Hepatocyte (in vitro differentiated cells): ENCODE data around the gene PPME1. TPM values are rescaled to one million over a fixed set of nuclear protein-coding genes. Genes with fewer than 3 reads are reported as not detected.

ENCODE experiments used
- DNase-seq: peaks from one replicate; pipeline ENCODE4 v3.0.0-alpha.2; 2016; ENCODE audit warnings: low spot score
- H2AFZ ChIP-seq: fragments of 200-600 bp; sonication (generic); 2 replicates; pipeline ENCODE4 v1.6.0; 2016; ENCODE audit warnings: antibody characterized with exemption, mild to moderate bottlenecking
- H3K27ac ChIP-seq: fragments of 200-600 bp; sonication (generic); 2 replicates; pipeline ENCODE4 v1.5.1; 2016; ENCODE audit warnings: mild to moderate bottlenecking
- H3K27me3 ChIP-seq: fragments of 200-600 bp; sonication (generic); 2 replicates; pipeline ENCODE4 v1.6.1; 2016
- H3K36me3 ChIP-seq: fragments of 200-600 bp; sonication (generic); replicated peaks from 2 replicates; pipeline ENCODE4 v1.5.1; 2016; ENCODE audit warnings: low read depth; ENCODE audit not compliant: insufficient read depth
- H3K4me1 ChIP-seq: fragments of 200-600 bp; sonication (generic); 2 replicates; pipeline ENCODE4 v1.5.1; 2016; ENCODE audit warnings: mild to moderate bottlenecking, moderate library complexity; ENCODE audit not compliant: insufficient read depth
- H3K4me2 ChIP-seq: fragments of 200-600 bp; sonication (generic); 2 replicates; pipeline ENCODE4 v1.6.0; 2016
- H3K4me3 ChIP-seq: fragments of 200-600 bp; sonication (generic); 2 replicates; pipeline ENCODE4 v1.5.1; 2016; ENCODE audit warnings: mild to moderate bottlenecking
- H3K79me2 ChIP-seq: fragments of 200-600 bp; sonication (generic); 2 replicates; pipeline ENCODE4 v1.6.0; 2017; ENCODE audit warnings: mild to moderate bottlenecking
- H3K9me2 ChIP-seq: fragments of 200-600 bp; sonication (generic); replicated peaks from 2 replicates; pipeline ENCODE4 v1.6.0; 2017; ENCODE audit warnings: mild to moderate bottlenecking; ENCODE audit not compliant: insufficient read depth
- H3K9me3 ChIP-seq: fragments of 200-600 bp; sonication (generic); 2 replicates; pipeline ENCODE4 v1.5.1; 2016; ENCODE audit warnings: low read depth, mild to moderate bottlenecking
- H4K20me1 ChIP-seq: fragments of 200-600 bp; sonication (generic); 2 replicates; pipeline ENCODE4 v1.6.0; 2016; ENCODE audit warnings: mild to moderate bottlenecking; ENCODE audit not compliant: insufficient read depth, poor library complexity, severe bottlenecking
- EZH2 ChIP-seq: fragments of 200-600 bp; sonication (generic); IDR thresholded peaks from 2 replicates; pipeline ENCODE4 v1.6.1; 2016; ENCODE audit warnings: antibody characterized with exemption, mild to moderate bottlenecking, borderline replicate concordance
- EZH2phosphoT487 ChIP-seq: fragments of 200-600 bp; sonication (generic); IDR thresholded peaks from one replicate; pipeline ENCODE4 v1.6.1; 2018; ENCODE audit warnings: antibody characterized with exemption, mild to moderate bottlenecking, low read depth, moderate library complexity; ENCODE audit not compliant: unreplicated experiment, severe bottlenecking
- WGBS: methylation state at CpG from one replicate; pipeline ENCODE4 v1.1.6; 2016; ENCODE audit warnings: low lambda C conversion rate; ENCODE audit errors: missing lambda C conversion rate; 5-methylcytosine and 5-hydroxymethylcytosine counted together
- polyA plus RNA-seq: library from polyadenylated mRNA; unstranded; fragments of >200 nt; fragmentation: Nextera tagmentation; extraction: Ambion mirVana; gene quantifications from 2 replicates; pipeline ENCODE4 v1.2.1, GENCODE V29; 2016
- total RNA-seq: library from RNA; depleted of rRNA; stranded (reverse); fragments of >200 nt; gene quantifications from 2 replicates; pipeline ENCODE4 v1.2.3, GENCODE V29; 2014
- TF ChIP-seq, protein P1 (sequence below): fragments of 200-600 bp; sonication (generic); IDR thresholded peaks from 2 replicates; pipeline ENCODE4 v1.5.1; 2016; ENCODE audit warnings: antibody characterized with exemption, mild to moderate bottlenecking; ENCODE audit not compliant: poor library complexity

Gene PPME1
- total and polyA plus RNA-seq, 2 experiments from 2014 or later: 25.2 to 45.7 TPM

DNA sequence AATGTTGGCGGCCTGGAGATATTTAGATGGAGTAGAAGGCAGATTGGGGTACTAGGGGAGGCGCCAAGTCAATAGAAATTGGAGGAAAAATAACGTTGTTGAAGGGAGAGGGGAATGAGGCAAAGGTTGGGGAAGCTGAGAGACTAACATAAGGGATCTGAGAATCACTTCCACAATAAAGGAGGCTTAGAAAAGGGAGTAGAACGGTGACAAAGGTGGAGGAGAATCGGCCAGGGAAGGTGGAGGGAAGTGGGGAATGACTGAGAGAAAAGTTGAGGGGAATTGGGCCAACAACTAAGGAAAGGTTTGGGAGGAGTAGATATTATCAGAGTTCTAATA lies 510 bp downstream of the PPME1 start:
- 6% methylated on average over 5 of the region's 5 CpGs for WGBS
- no peaks in the 10 kb centered on the region for H3K27me3 ChIP-seq
- peaks cover 69% of the 10 kb centered on the region for H3K79me2 ChIP-seq
- no peak for TF ChIP-seq EZH2phosphoT487
- TF ChIP-seq, protein P1, sequence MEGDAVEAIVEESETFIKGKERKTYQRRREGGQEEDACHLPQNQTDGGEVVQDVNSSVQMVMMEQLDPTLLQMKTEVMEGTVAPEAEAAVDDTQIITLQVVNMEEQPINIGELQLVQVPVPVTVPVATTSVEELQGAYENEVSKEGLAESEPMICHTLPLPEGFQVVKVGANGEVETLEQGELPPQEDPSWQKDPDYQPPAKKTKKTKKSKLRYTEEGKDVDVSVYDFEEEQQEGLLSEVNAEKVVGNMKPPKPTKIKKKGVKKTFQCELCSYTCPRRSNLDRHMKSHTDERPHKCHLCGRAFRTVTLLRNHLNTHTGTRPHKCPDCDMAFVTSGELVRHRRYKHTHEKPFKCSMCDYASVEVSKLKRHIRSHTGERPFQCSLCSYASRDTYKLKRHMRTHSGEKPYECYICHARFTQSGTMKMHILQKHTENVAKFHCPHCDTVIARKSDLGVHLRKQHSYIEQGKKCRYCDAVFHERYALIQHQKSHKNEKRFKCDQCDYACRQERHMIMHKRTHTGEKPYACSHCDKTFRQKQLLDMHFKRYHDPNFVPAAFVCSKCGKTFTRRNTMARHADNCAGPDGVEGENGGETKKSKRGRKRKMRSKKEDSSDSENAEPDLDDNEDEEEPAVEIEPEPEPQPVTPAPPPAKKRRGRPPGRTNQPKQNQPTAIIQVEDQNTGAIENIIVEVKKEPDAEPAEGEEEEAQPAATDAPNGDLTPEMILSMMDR: no peak
- no peak for TF ChIP-seq EZH2
- peaks cover 21% of the 10 kb centered on the region for H3K4me1 ChIP-seq
- H2AFZ ChIP-seq: peak overlapping the region; percentile 88
- H3K4me2 ChIP-seq: peak overlapping the region; percentile 88
- no peaks in the 10 kb centered on the region for H4K20me1 ChIP-seq
- H3K4me3 ChIP-seq: peak overlapping the region; percentile 38
- DNase-seq: no peak
- H3K27ac ChIP-seq: peak overlapping the region; percentile 87
- no peaks in the 10 kb centered on the region for H3K36me3 ChIP-seq
- H3K9me2 ChIP-seq: no peaks in the 10 kb centered on the region
- H3K9me3 ChIP-seq: no peaks in the 10 kb centered on the region

DNA sequence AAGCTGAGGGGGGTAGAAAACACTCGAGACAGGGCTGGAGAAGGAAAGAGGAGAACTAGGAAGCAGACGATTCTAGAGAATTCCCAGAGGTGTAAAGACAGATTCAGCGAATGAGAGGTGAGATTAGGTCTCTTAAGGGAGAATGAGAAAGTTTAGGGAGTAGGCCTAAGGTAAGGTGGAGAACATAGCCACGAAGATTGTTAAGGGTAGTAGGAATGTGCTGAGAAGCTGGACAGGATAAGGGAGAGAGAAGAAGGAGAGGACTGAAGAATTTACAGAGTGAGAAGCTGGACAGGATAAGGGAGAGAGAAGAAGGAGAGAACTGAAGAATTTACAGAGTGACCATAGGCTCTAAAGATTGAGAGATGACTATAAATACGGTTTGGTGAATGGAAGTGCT lies 908 bp downstream of the PPME1 start:
- Histone ChIP-seq H2AFZ (peak overlapping the region; percentile 88), H3K79me2 (peaks cover 71% of the 10 kb centered on the region), H3K36me3 (no peaks in the 10 kb centered on the region), H3K27me3 (no peaks in the 10 kb centered on the region), H4K20me1 (no peaks in the 10 kb centered on the region), H3K4me3 (peak overlapping the region; percentile 38), H3K27ac (peak overlapping the region; percentile 87), H3K4me2 (peak overlapping the region; percentile 88), H3K9me3 (no peaks in the 10 kb centered on the region), H3K4me1 (peaks cover 21% of the 10 kb centered on the region), H3K9me2 (no peaks in the 10 kb centered on the region)
- 31% methylated on average over 5 of the region's 5 CpGs for WGBS
- no peak for TF ChIP-seq EZH2phosphoT487
- TF ChIP-seq, protein P1: no peak
- no peak for TF ChIP-seq EZH2
- DNase-seq: no peak

DNA sequence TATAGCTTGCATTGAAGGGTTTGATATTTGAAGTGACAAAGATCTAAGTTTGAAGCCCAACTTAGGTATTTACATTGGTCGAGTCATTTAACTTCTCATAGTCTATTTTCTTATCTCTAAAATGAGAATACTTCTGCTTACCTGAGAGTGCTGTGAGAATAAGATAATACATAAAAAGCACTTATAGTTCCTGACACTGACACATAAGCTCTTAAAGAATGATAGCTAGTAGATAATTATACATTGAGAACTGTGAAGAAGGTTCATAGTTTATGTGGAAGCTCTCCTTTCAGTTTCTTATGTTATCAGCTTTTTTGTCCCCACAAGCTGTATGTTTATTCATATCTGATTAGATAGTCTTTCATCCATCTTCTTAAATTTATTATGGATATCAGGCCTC lies 4.8 kb downstream of the PPME1 start:
- Histone ChIP-seq H3K4me1 (peaks cover 16% of the 10 kb centered on the region), H3K27me3 (no peaks in the 10 kb centered on the region), H3K27ac (no peak overlapping the region), H3K4me2 (no peak overlapping the region), H3K9me3 (no peaks in the 10 kb centered on the region), H3K36me3 (no peaks in the 10 kb centered on the region), H2AFZ (no peak overlapping the region), H3K79me2 (peaks cover 71% of the 10 kb centered on the region), H3K4me3 (no peak overlapping the region), H4K20me1 (no peaks in the 10 kb centered on the region), H3K9me2 (no peaks in the 10 kb centered on the region)
- no peak for DNase-seq
- WGBS: 70% methylated on average over 1 of the region's 1 CpG
- TF ChIP-seq EZH2phosphoT487 (no peak), EZH2 (no peak)
- TF ChIP-seq, protein P1: no peak
